NT2/D1 (cell line): ENCODE data around the gene PRXL2A.

Experiments
- YY1 ChIP-seq: IDR thresholded peaks from 2 replicates; pipeline ENCODE4 v1.6.1; 2011; ENCODE audit not compliant: insufficient read length, insufficient read depth
- ZNF274 ChIP-seq: IDR thresholded peaks from 2 replicates; pipeline ENCODE4 v1.6.1; 2011; ENCODE audit warnings: mild to moderate bottlenecking, low read depth, low read length

DNA sequence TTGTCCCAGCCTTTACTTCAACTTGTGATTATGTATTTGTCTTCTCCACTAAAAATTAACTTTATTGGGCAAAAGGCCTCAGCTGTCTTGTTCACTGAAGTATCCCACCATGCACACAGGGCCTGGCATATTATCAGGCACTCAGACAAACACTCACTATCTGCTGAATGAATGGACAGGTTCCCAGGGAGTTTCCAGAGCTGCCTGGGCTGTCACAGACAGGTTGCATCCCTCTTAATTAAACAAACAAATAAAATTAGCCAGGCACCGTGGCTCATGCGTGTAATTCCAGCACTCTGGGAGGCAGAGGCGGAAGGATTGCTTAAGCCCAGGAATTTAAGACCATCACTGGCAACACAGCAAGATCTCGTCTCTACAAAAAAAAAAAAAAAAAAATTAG lies 44.3 kb downstream of the PRXL2A start:
- no peak for TF ChIP-seq YY1
- TF ChIP-seq ZNF274 = no peak
